HG02588 (cell line): ENCODE data around the gene AGAP3.

Experiments used
- ATAC-seq: cut with Tn5 transposase; IDR thresholded peaks from one replicate; pipeline ENCODE4 v1.9.1; 2021; ENCODE audit warnings: mild to moderate bottlenecking, moderate library complexity; ENCODE audit not compliant: unreplicated experiment

The AGAP3 gene

DNA sequence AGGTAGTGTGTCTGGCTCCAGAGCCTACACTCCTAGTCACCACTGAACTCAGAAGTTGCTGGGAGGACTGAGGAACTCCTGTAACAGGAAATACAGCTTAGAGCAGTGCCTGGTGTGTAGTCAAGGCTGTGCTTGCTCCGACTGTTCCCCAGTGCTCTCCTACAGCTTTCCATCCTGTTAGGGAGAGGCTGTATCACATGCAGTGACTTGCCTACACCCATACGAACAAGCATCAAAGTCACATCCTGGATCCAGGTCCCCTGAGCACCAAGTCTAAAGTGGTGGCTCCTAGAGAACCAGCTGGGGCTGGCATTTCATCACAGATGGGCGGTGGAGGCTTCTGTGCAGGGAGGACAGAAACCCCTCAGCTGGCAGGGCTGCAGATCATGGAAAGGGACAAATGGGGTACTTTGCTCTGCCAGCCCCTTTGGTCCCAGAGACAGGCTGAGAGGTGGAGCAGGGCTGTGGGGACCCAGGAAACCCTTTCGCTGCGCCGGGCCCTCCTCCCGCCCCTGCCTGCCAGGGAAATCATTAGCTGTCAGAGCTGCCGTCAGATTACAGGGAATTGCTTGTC lies 93.1 kb downstream of the AGAP3 start:
- ATAC-seq: no peak

DNA sequence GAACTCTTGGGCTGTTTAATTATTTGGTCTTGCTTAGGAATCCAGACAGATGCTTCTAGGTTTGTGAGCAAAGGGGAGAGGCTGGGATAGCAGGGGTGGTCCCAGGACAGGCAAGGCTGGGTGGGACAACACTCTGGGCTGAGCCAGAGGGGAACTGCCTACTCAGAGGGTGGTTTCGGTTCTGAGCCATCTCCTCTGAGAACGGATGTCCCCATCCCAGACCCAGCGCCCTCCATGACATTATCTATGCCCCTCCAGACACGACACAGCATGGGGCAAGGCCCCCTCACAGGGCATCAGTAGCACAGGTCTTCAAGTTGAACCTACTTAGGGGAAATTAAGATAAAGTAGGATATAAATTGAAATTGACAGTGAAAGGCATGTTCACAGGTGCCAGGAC lies 93.7 kb downstream of the AGAP3 start:
- ATAC-seq: no peak

DNA sequence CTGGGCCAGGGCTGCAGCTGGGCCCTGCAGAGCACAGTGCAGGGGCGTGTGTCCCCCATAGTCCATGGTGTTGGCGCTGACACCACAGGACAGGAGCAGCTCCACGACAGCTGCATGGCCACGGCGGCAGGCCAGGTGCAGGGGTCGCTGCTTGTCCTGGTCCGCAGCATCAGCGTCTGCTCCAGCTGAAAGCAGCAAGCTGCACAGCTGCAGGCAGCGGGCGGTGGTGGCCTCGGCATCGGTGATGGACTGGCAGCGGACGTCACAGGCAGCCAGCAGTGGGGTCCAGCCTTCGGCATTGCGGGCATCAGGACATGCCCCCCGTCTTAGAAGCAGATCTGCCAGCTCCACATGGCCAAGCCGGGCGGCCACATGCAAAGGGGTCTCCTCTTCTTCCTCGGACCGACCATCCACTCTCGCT lies 94.7 kb downstream of the AGAP3 start:
- ATAC-seq: no peak

DNA sequence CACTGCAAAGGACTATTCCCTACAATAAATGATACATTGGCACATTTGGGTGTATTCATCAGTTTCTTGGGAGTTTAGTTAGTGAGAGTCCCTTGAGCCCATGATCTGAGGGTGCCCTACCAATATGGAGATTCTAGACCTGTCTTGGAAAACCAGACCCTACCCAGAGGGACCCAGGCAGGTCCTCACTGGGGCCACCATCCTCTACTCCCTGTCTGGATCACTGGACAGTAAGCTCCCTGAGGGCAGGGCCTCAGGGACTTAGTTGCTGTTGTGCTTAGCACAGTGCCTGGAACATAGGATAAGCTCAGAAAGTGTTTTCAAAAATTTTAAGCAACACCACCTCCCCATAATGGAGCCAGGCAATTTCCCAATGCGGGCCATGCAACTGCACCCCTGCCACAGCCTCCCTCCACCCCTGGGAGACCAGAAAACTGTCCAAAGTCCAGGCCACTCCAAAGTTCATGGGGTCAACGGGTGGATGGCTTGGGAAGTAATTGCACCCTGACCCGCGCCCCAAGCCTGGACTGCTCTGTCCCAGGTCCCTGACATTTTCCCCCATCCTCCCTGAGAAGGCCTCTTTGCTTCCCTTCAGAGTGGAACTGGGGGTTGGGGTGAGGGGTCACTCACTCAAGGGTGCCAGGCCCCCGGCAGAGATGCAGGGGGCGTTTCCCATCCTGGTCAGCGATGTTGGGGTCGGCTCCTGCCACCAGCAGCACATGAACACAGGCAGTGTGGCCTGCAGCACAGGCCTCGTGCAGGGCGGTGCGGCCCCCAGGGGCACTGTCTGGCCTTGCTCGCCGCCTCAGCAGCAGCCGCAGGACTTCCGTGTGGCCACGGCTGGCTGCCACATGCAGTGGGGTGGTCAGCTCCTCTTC lies 99.7 kb downstream of the AGAP3 start:
- no peak for ATAC-seq

DNA sequence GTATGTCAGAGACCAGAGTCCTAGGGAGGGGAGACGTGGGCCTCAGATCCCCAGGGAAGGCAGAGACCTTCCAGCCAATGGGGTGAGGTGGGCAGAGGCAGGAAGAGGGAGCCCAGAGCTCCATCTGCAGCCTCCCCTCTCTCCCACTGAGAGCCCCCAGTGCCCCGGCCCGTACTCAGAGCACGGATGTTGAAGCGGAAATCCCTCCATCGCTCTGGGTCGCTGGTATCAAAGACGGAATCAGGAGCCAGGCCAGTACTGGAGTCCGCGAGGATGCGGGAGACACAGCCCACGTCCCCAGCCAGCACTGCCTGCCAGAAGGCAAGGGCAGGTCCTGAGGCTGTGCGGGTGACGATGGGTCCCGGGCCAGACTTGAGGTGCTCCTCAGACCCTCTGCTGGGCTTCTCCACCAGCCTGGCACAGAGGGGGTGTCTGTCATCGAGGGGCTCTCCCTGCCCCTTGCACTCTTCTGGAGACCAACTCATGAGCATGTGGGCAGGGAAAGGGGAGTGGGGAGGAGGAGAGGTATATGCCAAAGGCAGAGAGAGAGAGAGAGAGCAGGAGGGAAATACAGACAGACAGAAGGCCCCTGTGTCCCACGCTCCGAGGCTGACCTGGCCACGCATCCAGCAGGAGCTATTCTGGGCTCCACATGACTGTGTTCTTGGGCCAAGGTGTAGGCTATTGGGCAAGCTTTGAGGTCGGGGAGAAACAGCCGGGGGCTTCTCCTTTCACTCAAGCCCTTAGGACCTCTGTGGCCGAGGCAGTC lies 100.5 kb downstream of the AGAP3 start, which contains the start of gene ASB10:
Gene ASB10, minus strand, starts transcription at position 611 of the 769 bp plus-strand sequence. Its CDS starts 120 bp downstream, at position 491.
- no peak for ATAC-seq

DNA sequence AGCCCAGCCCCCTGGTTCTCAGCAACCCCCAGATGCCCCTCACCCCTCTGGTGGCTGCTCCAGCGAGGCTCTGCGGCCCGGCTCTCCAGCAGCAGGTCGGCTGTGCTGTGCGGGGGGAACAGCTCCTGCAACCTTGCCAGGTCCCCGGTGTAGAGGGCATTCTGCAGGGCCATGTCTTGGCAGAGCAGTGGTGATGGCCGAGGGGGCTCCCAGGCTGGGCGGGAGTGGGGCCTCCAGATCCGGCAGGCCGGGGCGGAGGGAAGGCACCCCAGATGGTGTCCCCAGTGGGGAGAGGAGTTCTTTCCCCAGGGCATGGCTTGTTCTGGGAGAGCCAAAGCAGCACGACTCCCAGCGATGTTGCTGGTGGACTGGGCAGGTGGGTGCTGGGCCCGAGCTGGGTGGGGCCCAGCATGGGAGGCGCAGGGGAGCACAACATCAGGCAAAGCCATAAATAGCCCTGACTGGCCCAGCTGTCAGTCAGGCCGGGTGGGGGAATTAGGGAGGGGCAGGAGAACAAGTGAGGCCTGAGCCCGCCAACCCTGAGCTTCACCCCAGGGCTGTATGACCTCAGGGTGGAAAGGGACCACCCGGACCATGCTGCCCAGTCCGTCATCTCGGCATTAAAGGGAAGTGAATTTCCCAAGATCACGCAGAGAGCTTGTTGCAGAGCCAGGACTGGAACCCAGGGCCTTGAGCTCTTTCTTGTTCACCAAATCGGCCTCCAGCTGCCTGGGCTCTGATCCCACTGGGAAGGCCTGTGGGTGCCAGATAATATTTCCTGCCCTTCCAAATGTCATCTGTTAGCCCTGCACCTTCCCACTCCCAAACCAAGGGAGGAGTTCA lies 101.4 kb downstream of the AGAP3 start:
- ATAC-seq: no peak

DNA sequence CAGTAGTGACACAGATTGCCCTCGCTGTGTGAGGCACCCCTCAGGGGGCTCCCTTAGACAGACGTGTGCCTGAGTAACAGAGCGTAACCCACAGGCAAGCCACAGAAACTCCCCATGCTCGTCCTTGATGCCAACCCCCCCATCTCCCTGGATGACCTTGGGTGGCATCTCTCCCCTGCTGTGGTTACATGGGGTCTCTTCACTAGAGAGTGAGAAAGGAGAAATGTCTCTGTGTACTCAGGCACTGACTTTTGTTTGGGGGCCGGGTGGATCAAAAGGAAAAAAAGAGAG lies 101.9 kb downstream of the AGAP3 start:
- no peak for ATAC-seq

DNA sequence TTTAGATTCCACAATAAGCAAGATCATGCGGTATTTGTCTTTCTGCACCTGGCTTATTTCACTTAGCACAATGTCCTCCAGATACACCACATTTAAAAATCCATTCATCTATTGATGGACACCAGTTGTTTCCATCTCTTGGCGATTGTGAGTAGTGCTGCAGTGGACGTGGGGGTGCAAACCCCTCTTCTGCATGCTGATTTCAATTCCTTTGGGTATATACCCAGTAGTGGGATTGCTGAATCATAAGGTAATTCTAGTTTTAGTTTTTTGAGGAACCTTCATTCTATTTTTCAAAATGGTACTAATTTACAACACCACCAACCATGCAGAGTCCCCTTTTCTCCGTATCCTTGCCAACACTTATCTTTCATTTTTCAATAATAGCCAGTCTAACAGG lies 102.8 kb downstream of the AGAP3 start:
- no peak for ATAC-seq

DNA sequence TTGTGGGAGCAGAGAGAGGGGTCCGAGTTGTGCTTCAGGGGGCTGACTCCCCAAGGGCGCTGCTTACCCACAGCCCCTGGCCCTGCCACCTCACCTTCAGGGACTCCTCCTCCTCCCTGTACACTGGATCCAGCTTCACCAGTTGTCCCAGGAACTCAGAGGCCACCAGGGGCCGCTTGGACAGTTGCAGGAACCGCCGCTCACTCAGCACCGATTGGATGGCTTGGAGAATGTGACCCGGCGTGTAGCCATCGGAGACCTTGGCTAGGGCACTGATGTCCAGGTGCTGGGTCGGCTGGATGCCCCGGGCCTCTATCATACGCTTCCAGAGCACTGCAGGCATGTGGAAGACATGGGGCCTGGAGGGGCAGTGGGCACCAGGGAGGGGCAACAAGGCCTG lies 105.3 kb downstream of the AGAP3 start:
- no peak for ATAC-seq

DNA sequence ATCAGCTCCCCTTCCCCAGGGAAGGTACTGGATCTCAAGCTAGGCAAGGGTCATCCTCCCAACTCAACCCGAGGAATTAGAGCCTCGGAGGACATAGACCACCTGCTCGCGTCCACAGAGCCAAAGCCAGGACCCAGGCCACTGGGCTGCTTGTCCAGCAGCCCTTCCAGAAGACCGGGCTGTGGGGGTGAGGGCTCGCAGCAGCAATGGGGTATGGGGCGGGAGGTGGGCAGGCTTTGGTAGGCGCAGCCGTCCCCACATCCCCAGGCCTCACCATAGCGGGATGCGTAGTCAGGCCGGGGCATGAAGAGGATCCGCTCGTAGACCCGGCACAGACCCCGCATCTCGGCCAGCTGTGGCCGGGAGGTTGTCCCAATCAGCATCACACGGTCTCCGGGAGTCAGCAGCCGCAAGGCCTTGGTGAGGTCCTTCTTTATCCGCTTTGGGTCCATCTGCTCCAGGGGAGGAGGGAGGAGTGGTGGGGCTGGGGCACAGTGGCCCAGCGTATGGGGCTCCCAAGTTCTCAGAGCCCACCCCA lies 105.8 kb downstream of the AGAP3 start:
- no peak for ATAC-seq

DNA sequence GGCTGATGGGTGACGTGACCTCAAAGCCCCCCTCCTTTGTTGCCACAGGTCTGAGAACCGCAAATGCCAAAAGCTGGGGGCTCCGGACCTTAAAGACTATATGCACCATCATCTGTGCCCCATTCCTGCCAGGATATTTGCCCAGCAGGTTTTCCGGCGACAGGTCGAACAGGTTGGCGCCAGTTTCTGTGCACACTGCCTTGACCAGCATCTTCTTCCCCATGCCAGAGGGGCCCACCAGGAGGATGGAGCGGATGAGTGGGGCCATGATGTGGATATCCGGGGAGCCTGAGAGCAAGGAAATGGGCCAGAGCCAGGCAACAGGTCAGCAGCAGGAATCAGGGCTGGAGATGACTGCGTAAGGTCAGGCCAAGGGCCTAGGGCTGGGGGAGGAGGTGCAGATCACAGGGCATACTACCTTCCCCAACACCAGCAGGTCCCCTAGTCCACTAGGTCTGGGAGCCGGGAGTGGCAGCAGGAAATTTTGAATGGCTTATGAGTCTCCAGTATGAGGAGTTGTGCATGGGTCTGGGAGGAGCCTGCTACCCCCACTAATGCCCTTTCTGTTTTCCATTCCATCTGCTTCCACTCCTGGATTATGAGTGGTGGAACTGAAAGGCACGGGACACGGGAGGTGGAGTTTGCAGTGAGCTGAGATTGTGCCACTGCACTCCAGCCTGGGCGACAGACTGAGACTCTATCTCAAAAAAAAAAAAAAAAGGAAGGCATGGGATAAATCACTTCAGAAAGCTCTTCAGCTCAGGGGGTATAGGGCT lies 107.1 kb downstream of the AGAP3 start:
- ATAC-seq: no peak
